HepG2 (cell line): Measurements from ENCODE around the gene THRA.

Experiments
- CBFB ChIP-seq: sonication (generic); formaldehyde crosslinking; IDR thresholded peaks from 2 replicates; pipeline ENCODE4 v1.4.0; 2020; ENCODE audit warnings: missing genetic modification reagents
- CREM ChIP-seq, 2 experiments: sonication (generic) in 1 of 2; formaldehyde crosslinking in 1 of 2; IDR thresholded peaks; 2 replicates each; pipeline versions ENCODE4 v1.4.0 to v1.6.1; 2016 to 2020; ENCODE audit warnings: antibody characterized with exemption in 1 of 2, mild to moderate bottlenecking in 1 of 2, missing genetic modification reagents in 1 of 2
- ELF1 ChIP-seq: sonication (generic); formaldehyde crosslinking; IDR thresholded peaks from 2 replicates; pipeline ENCODE4 v1.4.0; 2020; ENCODE audit warnings: missing genetic modification reagents
- HIVEP1 ChIP-seq: sonication (generic); formaldehyde crosslinking; IDR thresholded peaks from 2 replicates; pipeline ENCODE4 v1.4.0; 2020; ENCODE audit warnings: mild to moderate bottlenecking, missing genetic modification reagents
- NFE2L2 ChIP-seq: fragments of 150-350 bp; IDR thresholded peaks from 2 replicates; pipeline ENCODE4 v1.6.1; 2014; ENCODE audit warnings: low read length
- POLR2A ChIP-seq, 2 experiments: IDR thresholded peaks; 2 replicates each; pipeline ENCODE4 v1.6.1; 2011; ENCODE audit warnings: low read depth in 2 of 2, low read length in 2 of 2, mild to moderate bottlenecking in 1 of 2, moderate library complexity in 1 of 2; ENCODE audit not compliant: insufficient read depth in 1 of 2
- RFX5 ChIP-seq: IDR thresholded peaks from 2 replicates; pipeline ENCODE4 v1.6.1; 2011; ENCODE audit warnings: low read depth, low read length, improper control_type of control experiment
- TP53 ChIP-seq: sonication (generic); formaldehyde crosslinking; conservative IDR thresholded peaks from 2 replicates; pipeline ENCODE4 v1.4.0; 2020; ENCODE audit warnings: missing genetic modification reagents
- TRIM22 ChIP-seq: fragments of 450-650 bp; IDR thresholded peaks from 2 replicates; pipeline ENCODE4 v1.6.1; 2017
- ZBTB3 ChIP-seq: sonication (generic); formaldehyde crosslinking; IDR thresholded peaks from 2 replicates; pipeline ENCODE4 v1.4.0; 2020; ENCODE audit warnings: low read depth, mild to moderate bottlenecking, moderate library complexity, missing genetic modification reagents, borderline replicate concordance
- ZNF263 ChIP-seq: sonication (generic); formaldehyde crosslinking; IDR thresholded peaks from 2 replicates; pipeline ENCODE4 v1.4.0; 2020; ENCODE audit warnings: missing genetic modification reagents
- ZNF644 ChIP-seq: IDR thresholded peaks from 2 replicates; pipeline ENCODE4 v1.6.1; 2016; ENCODE audit warnings: low read depth
- ZNF704 ChIP-seq: sonication (generic); formaldehyde crosslinking; IDR thresholded peaks from 2 replicates; pipeline ENCODE4 v1.8.1; 2023; ENCODE audit warnings: mild to moderate bottlenecking, inconsistent platforms, moderate library complexity, missing genetic modification reagents, borderline replicate concordance
- TF ChIP-seq, protein P1 (sequence below): sonication (generic); formaldehyde crosslinking; IDR thresholded peaks from 2 replicates; pipeline ENCODE4 v1.5.0; 2020; ENCODE audit warnings: mild to moderate bottlenecking, missing genetic modification reagents, moderate library complexity

GRCh38 chr17:40074175-40074512 lies 11.4 kb downstream of the THRA start:
- no peak for TF ChIP-seq ZBTB3 (CRISPR knock-in tag)
- no peak for TF ChIP-seq RFX5
- TF ChIP-seq ELF1 (CRISPR knock-in tag): no peak
- no peak for TF ChIP-seq ZNF263 (CRISPR knock-in tag)
- TF ChIP-seq ZNF644 (CRISPR knock-in tag): no peak
- no peak for TF ChIP-seq HIVEP1
- TF ChIP-seq, protein P1, sequence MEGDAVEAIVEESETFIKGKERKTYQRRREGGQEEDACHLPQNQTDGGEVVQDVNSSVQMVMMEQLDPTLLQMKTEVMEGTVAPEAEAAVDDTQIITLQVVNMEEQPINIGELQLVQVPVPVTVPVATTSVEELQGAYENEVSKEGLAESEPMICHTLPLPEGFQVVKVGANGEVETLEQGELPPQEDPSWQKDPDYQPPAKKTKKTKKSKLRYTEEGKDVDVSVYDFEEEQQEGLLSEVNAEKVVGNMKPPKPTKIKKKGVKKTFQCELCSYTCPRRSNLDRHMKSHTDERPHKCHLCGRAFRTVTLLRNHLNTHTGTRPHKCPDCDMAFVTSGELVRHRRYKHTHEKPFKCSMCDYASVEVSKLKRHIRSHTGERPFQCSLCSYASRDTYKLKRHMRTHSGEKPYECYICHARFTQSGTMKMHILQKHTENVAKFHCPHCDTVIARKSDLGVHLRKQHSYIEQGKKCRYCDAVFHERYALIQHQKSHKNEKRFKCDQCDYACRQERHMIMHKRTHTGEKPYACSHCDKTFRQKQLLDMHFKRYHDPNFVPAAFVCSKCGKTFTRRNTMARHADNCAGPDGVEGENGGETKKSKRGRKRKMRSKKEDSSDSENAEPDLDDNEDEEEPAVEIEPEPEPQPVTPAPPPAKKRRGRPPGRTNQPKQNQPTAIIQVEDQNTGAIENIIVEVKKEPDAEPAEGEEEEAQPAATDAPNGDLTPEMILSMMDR (CRISPR knock-in tag): no peak
- no peak for TF ChIP-seq ZNF704 (CRISPR knock-in tag)
- no peak for TF ChIP-seq NFE2L2
- TF ChIP-seq POLR2A (IDR thresholded peaks at IDR 0.05; ENCODE audit: insufficient read depth in 1 of 2, low read depth in 2 of 2, low read length in 2 of 2): no peak
- TF ChIP-seq TP53 (CRISPR knock-in tag): no peak
- no peak for TF ChIP-seq CREM (IDR thresholded peaks at IDR 0.05)
- no peak for TF ChIP-seq CREM (CRISPR knock-in tag; IDR thresholded peaks at IDR 0.05)
- TF ChIP-seq TRIM22: no peak
- TF ChIP-seq CBFB (CRISPR knock-in tag): no peak
